MCF 10A (cell line): ENCODE measurements around the gene UBE2E1. TPM values are rescaled to one million over a fixed set of nuclear protein-coding genes. Genes with fewer than 3 reads are reported as not detected.

Source experiments
- BruUV-seq: library from RNA; stranded (reverse); fragments of 400-500 nt; replicated peaks from 2 replicates; lab custom pipeline; 2021; lab: Mats Ljungman, UMichigan
- CTCF ChIA-PET: fragments of 300-600 bp; sonication (Branson Sonifier 250); formaldehyde crosslinking; extraction: SDS; loops from one replicate; lab custom pipeline; 2021; ENCODE audit warnings: antibody characterized with exemption, inconsistent platforms; lab: Yijun Ruan, JAX
- POLR2A ChIA-PET: fragments of 300-600, 350-650 bp; sonication (Branson Sonifier 250); formaldehyde crosslinking; extraction: SDS; loops from one replicate; lab custom pipeline; 2020; ENCODE audit warnings: antibody characterized with exemption, inconsistent platforms; lab: Yijun Ruan, JAX
- DNase-seq: peaks from one replicate; pipeline ENCODE4 v3.0.0-alpha.2; 2018; ENCODE audit not compliant: unreplicated experiment
- H3K27ac Mint-ChIP-seq: one replicate; pipeline ENCODE4 v1.8.0; 2022; ENCODE audit warnings: mild to moderate bottlenecking, low read depth, mixed read lengths; ENCODE audit not compliant: unreplicated experiment
- H3K27me3 Mint-ChIP-seq: one replicate; pipeline ENCODE4 v1.8.0; 2022; ENCODE audit warnings: mixed read lengths; ENCODE audit not compliant: insufficient read depth, unreplicated experiment
- H3K36me3 Mint-ChIP-seq: one replicate; pipeline ENCODE4 v1.8.0; 2022; ENCODE audit warnings: mild to moderate bottlenecking, moderate library complexity, mixed read lengths; ENCODE audit not compliant: insufficient read depth, unreplicated experiment
- H3K4me1 Mint-ChIP-seq: one replicate; pipeline ENCODE4 v1.8.0; 2022; ENCODE audit warnings: mixed read lengths; ENCODE audit not compliant: insufficient read depth, unreplicated experiment
- H3K4me3 Mint-ChIP-seq: one replicate; pipeline ENCODE4 v1.8.0; 2022; ENCODE audit warnings: mild to moderate bottlenecking, moderate library complexity, mixed read lengths; ENCODE audit not compliant: unreplicated experiment
- H3K9me3 Mint-ChIP-seq: one replicate; pipeline ENCODE4 v1.8.0; 2022; ENCODE audit warnings: mixed read lengths; ENCODE audit not compliant: unreplicated experiment
- CTCF ChIP-seq: fragments of 200-600 bp; IDR thresholded peaks from one replicate; pipeline ENCODE4 v1.8.0; 2022; ENCODE audit warnings: antibody characterized with exemption, mild to moderate bottlenecking; ENCODE audit not compliant: unreplicated experiment
- intact Hi-C: fragments of 100-400 bp; cut with micrococcal nuclease; formaldehyde crosslinking; loops from 2 replicates; pipeline ENCODE4 v1.14.1; 2022
- total RNA-seq: library from RNA; stranded (reverse); gene quantifications from 2 replicates; pipeline ENCODE4 v1.2.3, GENCODE V29; 2022

UBE2E1 gene
- total RNA-seq, 1 experiment from 2014 or later, result 128 TPM

GRCh38 chr3:23873941-23874340 lies 68.2 kb downstream of the UBE2E1 start:
- no peaks in the 10 kb centered on the region for H3K9me3 Mint-ChIP-seq
- H3K27ac Mint-ChIP-seq, result no peak overlapping the region
- POLR2A ChIA-PET, result interaction anchor here (0.9 to 1.3 kb wide), 3 partner anchors 11 to 61 kb away, joined by 3 to 4 read pairs (median 3); partner anchors contain the start of genes NKIRAS1 and RPL15
- CTCF ChIA-PET, result interaction anchor here (0.6 to 1.8 kb wide), 4 partner anchors 15 to 951 kb away, joined by 3 to 4 read pairs (median 3); no protein-coding TSS in a partner anchor
- intact Hi-C loops, result no loop called here
- BruUV-seq, result no TSS peak
- no peak overlapping the region for H3K4me3 Mint-ChIP-seq
- no peaks in the 10 kb centered on the region for H3K27me3 Mint-ChIP-seq
- peak; percentile 43 for DNase-seq
- H3K36me3 Mint-ChIP-seq, result peaks cover 7% of the 10 kb centered on the region
- H3K4me1 Mint-ChIP-seq, result peaks cover 35% of the 10 kb centered on the region
- TF ChIP-seq CTCF, result no peak

- TF ChIP-seq CTCF, result no peak
- Mint-ChIP-seq H3K9me3 (no peaks in the 10 kb centered on the region), H3K36me3 (peaks cover 7% of the 10 kb centered on the region), H3K4me3 (no peak overlapping the region), H3K4me1 (peaks cover 35% of the 10 kb centered on the region), H3K27me3 (no peaks in the 10 kb centered on the region), H3K27ac (no peak overlapping the region)
- DNase-seq, result no peak
- no TSS peak for BruUV-seq
- ChIA-PET POLR2A (interaction anchor here (0.9 to 1.3 kb wide), 3 partner anchors 10 to 62 kb away, joined by 3 to 4 read pairs (median 3); partner anchors contain the start of genes NKIRAS1 and RPL15), CTCF (interaction anchor here (0.6 to 1.8 kb wide), 4 partner anchors 12 to 634 kb away, joined by 3 to 4 read pairs (median 4); no protein-coding TSS in a partner anchor)
- intact Hi-C loops, result no loop called here
These were observed 68.8 kb downstream of the UBE2E1 start for GRCh38 chr3:23874359-23875112.

GRCh38 chr3:23875113-23875725 lies 69.5 kb downstream of the UBE2E1 start:
- Mint-ChIP-seq H3K27ac (no peak overlapping the region), H3K9me3 (no peaks in the 10 kb centered on the region), H3K36me3 (peaks cover 7% of the 10 kb centered on the region), H3K4me1 (peaks cover 35% of the 10 kb centered on the region), H3K27me3 (no peaks in the 10 kb centered on the region), H3K4me3 (no peak overlapping the region)
- no peak for TF ChIP-seq CTCF
- intact Hi-C loops, result no loop called here
- no TSS peak for BruUV-seq
- ChIA-PET CTCF (interaction anchor here (0.7 to 1.8 kb wide), 3 partner anchors 13 to 31 kb away, joined by 3 to 4 read pairs (median 4); no protein-coding TSS in a partner anchor), POLR2A (interaction anchor here (1.3 to 1.6 kb wide), 2 partner anchors 17 to 42 kb away, joined by 3 read pairs; partner anchors contain the start of genes NKIRAS1 and RPL15)
- DNase-seq, result no peak

- peaks cover 35% of the 10 kb centered on the region for H3K4me1 Mint-ChIP-seq
- no peak for TF ChIP-seq CTCF
- ChIA-PET POLR2A (interaction anchor here (1.2 to 2.1 kb wide), 5 partner anchors 11 to 70 kb away, joined by 3 to 6 read pairs (median 3); no protein-coding TSS in a partner anchor), CTCF (interaction anchor here (0.6 to 1.4 kb wide), 7 partner anchors 12 to 134 kb away, joined by 3 to 5 read pairs (median 4); no protein-coding TSS in a partner anchor)
- H3K4me3 Mint-ChIP-seq, result peak overlapping the region; percentile 10
- no peaks in the 10 kb centered on the region for H3K27me3 Mint-ChIP-seq
- H3K36me3 Mint-ChIP-seq, result peaks cover 4% of the 10 kb centered on the region
- DNase-seq, result no peak
- intact Hi-C loops, result no loop called here
- no TSS peak for BruUV-seq
- peak overlapping the region; percentile 37 for H3K27ac Mint-ChIP-seq
- H3K9me3 Mint-ChIP-seq, result no peaks in the 10 kb centered on the region
These were observed 71.2 kb downstream of the UBE2E1 start for GRCh38 chr3:23876923-23877322.
